Measurements from ENCODE around the gene CTSC. TPM values are rescaled to one million over a fixed set of nuclear protein-coding genes. Genes with fewer than 3 reads are reported as not detected.

Gene CTSC
- total RNA-seq, 1 donor from 2014 or later: 4.8 TPM

Other genes starting within 250 kb of the CTSC start
- not detected in 3 replicates for gene RAB38, start 162.3 kb downstream of the CTSC start, total RNA-seq

All from chondrocyte (in vitro differentiated cells).